CD1c-positive myeloid dendritic cell (primary cell): ENCODE results near the gene LIAS.
A peak's percentile ranks its signal among the peaks of the same experiment; 100 is the strongest.
"Not testable (repeated sequence)": the region's sequence is repeated elsewhere in the genome, so short reads cannot be mapped to it uniquely, and the experiment has no call there.

Experiments used
- DNase-seq: peaks from one replicate; pipeline ENCODE4 v3.0.0-alpha.2; 2016; ENCODE audit errors: extremely low spot score

Gene LIAS

DNA sequence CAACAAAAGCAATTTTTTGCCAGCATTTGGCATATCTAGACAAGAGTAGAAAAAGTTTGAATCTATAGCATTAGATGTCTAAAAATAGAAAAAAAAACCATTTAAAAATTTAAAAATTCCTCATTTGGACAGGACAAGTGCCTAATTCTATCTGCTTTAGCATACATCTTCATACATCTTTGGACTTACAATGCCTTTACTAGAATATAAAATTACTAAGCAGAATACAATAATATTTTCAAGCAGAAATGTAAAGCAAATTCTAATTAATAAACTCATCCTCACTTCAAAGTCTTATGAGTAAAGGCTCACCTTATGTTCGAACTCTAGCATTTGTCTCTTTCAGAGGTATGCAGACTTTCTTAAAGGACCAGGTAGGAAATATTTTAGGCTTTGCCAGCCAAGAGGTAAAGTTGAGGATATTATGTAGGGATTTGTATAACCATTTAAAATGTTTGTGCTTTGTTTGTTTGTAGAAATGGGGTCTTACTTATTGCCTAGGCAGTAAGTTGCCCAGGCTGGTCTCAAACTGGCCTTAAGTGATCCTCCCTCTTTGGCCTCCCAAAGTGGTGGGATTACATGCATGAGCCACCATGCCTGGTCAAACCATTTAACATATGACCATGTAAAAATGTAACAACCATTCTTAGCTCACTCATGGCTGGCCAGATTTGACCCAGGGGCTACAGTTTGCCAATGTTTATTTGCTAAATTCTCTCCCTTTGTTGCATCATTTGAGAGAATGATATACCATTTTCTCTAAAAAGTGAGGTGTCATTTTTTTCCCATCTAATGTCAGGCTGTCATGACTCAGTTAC is 39.3 kb downstream of the LIAS start:
- no peak for DNase-seq

DNA sequence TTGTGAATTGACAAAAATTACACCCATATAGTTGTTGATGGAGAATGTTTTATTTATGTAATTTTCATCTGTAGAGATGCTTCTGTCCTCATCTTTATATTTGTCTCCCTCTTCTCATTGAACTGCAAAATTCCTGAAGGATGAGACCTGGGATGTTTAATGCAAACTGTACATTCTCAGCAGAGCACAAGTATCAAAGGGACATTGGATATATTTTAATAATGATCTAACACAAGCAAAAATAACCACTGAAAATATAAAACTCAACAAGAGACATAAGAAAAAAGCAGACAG is 39.8 kb downstream of the LIAS start:
- DNase-seq: no peak

DNA sequence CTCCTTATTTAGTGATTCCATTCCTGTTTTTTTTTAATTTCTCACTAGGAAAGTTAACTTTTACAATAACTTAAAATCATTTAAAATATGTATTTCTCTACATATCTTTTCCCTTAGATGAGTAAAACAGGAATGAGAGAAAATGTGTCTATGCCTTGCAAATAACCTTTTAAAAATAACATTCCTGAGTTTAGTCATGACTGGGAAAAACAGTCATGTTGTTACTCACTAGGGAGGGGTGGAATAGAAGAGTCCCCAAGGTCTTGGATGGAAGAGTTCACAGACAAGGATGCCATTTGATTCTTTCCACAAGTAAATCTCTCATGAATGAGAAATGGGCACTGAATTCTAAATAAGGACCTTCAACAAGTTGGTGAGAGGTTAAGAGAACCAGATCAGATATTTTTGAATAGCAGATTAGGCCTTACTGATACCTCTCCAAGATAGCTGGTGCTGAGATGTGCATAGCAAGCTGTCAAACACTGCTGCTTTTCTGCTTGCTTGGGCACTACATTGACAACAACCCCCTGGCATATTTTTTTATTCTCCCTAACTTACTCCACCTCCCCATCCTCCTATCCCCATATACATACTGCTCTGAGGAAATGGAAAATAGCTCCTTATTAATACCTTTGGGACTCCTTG is 43.3 kb downstream of the LIAS start:
- no peak for DNase-seq

DNA sequence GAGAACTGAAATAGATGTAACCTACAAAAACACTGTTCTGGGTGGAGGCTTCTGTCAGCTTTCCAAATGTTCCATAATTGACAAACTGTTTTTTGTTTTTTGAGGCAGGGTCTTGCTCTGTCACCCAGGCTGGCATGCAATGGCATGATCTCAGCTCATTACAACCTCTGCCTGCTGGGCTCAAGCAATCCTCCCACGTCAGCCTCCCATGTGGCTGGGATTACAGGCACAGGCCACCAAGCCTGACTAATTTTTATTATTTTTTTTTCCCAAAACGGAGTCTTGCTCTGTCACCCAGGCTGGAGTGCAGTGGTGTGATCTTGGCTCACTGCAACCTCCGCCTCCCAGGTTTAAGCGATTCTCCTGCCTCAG is 43.8 kb downstream of the LIAS start:
- not testable (repeated sequence) for DNase-seq

DNA sequence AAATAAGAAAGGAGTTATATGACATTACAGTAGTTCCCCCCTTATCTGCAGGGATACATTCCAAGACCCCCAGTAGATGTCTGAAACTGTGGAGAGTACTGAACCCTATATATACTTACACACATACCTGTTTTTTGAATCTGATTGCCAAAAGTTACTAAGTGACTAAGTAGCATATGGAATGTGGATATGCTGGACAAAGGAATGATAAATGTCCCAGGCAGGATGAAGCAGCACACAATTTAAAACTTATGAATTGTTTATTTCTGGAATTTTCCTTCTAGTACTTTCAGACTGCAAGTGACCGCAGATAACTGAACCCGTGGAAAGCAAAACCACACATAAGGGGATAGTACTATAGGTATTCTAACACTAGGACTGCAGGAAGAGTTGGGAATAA is 45.7 kb downstream of the LIAS start:
- no peak for DNase-seq

DNA sequence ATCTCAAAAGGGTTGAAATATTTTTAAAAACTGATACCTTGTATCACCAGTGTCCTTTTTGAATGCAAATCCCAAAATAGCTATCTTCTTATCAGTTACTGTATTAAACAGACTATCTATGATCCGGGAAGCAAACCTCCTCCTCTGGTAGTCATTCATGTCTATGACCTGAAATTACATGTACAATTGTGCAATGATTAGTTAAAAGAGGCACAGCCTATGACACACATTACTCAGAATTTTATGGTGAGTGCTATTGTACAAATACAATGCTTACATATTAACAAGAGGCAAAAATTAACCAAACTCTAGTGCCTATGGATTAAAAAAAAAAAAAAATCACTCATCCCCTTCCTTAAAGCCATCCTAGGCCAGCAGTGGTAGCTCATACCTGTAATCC is 46.7 kb downstream of the LIAS start:
- no peak for DNase-seq

DNA sequence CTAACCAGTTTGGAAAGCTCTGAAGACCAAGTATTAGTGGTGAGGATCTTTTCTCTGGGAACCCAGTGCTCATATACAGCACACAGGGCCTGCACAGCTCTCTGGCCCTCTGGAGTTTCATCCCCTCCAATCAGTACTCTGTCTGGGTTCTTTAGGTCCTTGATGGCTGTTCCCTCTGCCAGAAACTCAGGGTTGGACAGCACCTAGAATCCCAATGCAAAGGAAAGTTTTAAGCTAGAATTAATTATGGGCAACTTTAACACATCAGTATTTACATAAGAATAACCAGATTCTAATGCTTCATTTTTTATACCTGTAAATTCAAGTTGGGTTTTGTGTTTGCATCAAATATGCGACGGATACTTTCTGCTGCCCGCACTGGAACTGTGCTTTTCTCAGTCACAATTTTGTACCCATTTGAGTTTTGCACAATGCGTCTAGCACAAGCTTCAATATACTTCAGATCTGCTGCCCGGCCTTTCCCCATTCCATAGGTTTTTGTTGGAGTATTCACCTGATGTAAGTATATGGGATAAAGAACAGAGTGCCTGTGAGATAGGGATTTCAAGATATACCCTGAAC is 51.6 kb downstream of the LIAS start:
- DNase-seq: no peak

DNA sequence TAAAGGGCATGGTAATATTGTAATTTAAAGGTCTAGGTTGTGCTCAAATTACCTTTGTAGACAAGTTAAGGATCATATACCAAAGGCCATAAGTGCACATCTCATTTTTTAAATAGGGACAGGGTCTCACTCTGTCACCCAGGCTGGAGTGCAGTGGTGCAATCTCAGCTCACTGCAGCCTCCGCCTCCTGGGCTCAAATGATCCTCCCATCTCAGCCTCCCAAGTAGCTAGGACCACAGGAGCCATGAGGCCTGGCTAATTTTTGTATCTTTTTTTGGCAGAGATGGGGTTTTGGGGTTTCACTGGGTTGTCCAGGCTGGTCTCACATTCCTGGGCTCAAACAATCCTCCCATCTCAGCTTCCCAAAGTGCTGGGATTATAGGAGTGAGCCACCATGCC is 55.4 kb downstream of the LIAS start:
- not testable (repeated sequence) for DNase-seq

DNA sequence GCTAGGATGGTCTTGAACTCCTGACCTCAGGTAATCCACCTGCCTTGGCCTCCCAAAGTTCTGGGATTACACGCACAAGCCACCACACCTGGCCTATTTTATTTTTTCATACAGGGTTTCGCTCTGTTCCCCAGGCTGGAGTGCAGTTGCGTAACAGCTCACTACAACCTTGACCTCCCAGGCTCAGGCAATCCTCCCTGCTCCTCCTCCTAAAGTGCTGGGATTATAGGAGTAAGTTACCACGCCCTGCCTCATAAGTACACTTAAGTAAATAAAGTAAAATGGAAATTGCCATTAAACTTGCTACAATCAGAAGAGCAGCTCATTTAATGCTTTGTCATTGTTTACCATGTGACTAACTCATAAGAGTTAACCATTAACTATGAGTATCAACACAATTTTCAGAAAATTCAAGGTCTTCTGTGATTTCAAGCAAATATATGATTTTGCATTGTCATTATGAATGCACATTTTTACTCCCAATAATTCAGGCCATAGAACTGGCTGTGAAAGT is 56.1 kb downstream of the LIAS start:
- DNase-seq: no peak

DNA sequence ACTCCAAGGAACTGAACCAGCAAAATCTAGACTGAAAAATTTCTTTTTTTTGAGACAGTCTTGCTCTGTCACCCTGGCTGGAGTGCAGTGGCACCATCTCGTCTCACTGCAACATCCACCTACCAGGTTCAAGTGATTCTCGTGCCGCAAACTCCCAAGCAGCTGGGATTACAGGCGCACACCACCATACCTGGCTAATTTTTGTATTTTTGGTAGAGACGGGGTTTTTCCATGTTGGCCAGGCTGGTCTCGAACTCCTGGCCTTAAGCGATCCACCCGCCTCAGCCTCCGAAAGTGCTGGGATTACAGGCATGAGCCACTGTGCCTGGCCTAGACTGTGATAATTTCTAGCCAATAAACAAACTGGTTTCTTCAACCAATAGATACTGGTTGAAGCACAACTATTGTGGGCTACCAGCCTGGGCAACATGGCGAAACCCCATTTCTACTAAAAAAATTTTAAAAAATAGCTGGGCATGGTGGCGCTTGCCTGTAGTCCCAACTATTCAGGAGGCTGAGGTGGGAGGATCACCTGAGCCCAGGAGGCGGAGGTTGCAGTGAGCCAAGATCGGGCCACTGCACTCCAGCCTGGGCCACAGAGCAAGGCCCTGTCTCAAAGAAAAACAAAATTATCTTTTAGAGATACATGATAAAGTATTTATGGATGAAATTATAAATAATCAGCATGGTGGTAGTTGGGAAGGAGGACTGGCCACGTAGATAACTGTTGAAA is 57.0 kb downstream of the LIAS start:
- DNase-seq: not testable (repeated sequence)

DNA sequence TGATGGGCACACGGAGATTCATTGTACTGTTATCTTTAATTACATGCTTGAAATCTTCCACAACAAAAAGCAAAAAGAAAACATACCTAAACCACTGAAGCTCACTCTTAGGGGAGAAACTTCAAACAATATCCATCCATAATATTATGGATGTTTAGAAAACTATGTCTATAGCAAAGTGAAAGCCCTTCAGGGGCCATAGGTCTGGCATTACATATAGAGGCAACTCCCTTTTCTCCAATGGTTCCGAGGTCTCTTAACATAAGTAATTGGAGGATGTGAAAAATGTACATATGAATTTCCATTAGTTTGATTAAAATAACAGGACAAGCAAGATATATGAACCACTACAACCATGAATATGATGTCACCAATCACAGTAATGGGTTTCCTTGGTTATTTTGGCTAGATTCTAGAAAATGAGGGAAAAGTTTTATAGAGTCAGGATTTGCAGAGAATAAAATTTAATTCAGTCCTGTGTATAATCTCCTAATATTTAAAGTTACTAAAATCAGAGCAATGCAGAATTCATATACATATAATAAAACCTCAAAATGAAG is 57.6 kb downstream of the LIAS start:
- no peak for DNase-seq

DNA sequence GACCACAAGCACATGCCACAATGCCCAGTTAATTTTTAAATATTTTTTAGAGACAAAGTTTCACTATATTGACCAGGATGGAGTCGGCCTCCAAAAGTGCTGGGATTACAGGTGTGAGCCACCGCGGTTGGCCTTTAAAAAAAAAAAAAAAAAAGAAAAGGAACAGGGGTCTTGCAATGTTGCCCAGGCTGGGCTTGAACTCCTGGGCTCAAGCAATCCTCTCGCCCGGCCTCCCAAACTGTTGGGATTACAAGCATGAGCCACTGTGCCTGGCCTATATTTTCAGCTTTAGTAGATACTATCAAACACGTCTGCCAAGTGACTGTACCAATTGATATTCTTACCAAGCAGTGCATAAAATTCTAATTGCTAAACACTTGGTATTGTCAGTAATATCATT is 59.6 kb downstream of the LIAS start:
- no peak for DNase-seq

DNA sequence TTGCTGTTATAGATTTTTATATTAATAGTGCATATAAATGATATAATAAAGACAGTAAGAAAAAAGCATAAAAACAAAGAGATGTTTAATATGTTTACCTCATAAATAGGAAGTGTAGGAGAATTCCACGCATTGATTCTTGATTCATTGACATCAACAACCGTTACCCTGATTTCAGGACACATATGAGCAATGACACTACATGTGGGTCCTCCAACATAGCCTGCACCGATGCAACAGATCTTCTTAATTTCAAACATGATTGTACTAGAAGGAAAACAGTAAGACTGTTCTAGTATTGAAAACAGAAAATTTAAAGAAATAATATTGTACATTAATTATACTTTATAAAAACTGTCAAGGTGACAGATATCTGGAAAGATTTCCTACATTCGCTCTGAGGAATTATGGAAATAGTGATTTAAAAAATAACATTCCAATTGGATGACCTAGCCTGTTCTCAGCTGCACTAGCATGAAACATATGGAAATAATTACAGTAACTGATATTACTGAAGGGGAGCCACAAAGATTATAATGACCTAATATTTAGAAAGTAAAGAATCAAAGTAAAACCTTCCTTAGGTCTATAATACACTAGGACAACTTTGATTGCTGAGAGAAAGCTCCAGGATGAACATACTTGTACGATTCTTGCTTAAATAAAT is 62.5 kb downstream of the LIAS start:
- no peak for DNase-seq

DNA sequence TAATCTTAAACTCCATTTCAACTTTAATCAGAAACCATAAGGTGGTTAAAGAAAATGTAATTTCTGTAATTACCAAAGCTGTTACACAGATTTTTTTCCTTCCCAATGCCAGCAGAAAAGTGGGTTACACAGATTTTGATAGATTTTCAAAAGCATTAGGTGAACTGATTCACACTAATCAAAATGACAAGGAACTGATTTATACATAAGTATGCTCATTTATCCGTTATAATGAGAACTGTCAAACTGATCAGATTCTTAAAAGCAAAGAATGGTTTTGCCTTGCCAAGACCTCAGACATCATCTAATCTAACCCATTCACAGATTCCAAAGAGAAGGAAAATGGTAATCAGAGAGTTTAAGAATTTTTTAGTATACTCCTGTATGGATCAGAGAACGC is 63.2 kb downstream of the LIAS start:
- DNase-seq: no peak

DNA sequence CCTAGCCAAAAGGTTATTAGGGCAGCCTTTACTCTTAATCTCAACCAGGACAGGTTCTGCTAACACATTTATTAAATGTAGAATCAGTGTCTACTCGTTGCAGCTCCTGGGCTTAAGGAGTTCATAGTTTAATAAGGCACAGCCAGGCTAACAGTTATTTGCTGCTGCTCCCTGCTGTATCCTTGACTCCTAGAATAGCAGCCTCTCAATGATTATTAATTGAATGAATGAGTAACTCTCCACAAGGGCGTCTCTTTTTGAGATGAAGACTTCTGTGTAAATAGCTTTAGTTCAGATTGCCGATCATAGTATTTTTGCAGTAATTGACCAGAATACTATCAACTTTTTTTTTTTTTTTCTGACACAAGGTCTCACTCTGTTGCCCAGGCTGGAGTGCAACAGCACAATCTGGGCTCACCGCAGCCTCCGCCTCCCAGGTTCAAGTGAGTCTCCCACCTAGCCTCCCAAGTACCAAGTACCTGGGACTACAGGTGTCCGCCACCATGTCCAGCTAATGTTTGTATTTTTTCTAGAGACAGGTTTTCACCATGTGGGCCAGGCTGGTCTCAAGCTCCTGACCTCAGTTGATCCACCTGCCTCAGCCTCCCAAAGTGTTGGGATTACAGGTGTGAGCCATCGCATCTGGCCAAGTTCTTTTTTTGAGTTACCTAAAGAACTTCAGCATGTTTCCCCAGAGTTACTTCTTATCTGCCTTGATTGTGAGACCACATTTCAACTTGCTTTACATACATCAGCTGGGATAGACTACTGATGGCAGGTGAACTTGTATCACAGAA is 65.5 kb downstream of the LIAS start:
- no peak for DNase-seq

DNA sequence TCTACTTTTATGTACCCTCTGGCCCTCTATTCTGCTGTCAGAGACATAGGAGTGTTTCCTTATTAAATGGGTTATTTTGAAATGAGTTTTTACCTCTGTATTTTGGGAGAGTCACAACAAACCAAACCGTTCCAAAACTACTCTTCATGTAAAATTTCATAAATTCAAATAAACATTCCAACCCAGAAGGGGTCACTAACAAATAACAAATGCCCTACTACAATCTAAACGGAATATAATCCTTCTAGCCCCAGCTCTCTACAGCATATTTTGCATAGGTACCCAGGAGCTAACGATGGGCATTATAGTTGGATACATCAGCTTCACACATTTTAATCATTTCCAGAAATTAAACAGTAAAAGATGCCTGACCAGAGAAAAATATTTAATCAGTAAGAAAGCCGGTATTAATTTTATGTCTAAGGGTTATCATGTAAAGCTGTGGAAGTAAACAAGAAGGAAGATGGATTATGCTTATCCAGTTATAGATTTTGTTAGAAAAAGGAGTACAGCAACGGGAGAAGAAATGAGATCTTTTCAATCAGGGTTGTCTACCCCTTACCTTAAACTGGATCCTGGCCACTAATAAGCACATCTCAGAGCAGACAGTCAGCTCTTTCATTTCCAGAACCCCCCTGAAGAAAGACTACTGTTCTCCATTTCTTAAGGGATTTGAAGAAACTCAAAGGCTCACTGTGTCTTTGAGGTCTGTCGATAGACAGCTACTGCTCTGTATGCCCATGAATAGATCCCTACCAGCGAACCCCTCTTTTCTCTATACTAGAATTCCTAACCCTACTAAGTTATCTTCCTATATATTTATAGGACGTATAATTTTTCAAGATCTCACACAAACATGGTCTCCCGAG is 67.2 kb downstream of the LIAS start:
- no peak for DNase-seq

DNA sequence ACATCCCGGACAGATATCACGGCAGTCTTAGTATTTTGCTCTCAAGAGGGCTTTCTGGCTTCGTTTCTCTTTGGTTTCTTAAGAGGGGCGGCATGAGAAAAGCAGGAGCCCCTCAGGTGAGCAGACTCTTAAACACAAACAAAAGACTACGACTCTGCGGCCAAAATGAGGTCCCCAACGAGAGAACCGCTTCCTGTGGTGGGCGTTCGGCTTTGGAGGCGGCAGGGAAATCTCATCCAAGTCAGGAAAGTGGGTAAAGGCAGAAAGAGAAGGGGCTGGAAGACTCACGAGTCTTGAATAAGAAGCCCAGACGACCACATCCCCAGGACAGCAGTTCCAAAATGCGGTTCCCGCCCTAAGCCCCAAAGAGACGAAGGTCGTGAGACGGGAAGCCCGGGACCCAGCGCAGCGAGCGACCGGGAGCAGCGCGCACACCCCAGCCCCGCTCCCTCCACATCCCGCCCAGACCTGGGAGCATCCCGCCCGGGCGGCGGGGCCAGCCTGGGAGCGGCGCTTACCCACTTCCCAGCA is 68.0 kb downstream of the LIAS start:
- DNase-seq: peak; percentile 23

DNA sequence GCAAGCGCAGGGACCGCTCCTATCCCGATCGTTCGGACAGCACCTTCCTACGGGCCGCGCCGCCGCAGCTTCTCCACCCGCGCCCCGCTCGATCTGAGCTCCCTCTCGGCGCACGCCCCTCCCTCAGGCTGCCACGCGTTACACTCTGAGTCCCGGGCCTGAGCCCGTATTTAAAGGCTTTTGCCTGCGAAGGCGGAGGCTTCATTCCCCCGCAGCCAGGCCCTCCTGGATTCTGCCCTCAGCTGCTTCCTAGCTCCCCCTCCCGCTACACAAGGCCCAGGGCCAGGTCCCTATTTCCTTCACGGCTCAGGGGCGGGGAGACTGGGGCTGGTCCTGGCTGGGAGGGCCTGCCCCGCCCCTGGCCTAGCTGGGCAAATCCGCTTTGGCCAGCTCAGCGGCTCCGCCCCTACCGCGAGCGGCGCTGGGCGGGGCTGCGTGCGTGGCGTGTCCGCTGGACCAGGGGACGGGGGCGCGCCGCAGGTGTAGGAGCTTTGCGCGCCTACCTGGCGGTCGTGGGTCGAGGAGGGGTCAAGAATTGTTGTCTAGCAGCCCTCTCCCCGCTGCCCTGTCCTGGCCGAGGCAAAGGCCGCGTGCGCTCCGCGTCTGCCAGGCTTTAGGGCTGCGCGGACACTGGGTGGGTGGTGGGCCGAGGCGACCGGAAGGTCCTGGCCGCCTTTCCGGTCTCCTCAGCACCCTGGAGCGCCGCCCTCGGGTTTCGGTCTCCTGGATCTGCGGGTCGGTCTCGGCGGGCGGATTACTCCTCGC is 68.6 kb downstream of the LIAS start, which contains the start of gene UGDH:
TSS of gene UGDH (minus strand) at position 144 of the 765 bp plus-strand sequence. CDS start 5,927 bp downstream, outside the sequence.
- peak; percentile 97 for DNase-seq

DNA sequence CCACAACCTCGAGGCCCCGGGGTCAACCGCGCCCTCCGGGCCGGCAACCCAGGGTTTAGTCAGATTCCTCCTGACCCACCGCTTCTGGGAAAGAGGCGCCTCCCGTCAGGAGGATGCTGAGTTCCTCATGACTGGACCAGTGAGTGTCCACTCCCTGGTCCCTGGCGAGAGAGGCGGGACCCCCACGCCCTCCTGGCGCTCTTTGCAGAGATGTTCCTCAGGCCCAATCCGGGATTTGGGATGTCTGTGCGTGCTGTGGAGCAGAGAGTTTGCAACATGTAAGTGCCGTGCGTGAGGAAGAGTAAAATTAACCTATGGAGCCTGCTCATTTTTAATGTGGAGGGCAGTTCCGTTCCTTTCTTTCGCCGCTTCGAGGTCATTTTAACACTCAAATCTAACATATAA is 69.2 kb downstream of the LIAS start:
- peak; percentile 89 for DNase-seq
